SJSA1 (cell line): Measurements from ENCODE around the gene DSCAM. TPM values are rescaled to one million over a fixed set of nuclear protein-coding genes. Genes with fewer than 3 reads are reported as not detected.

Source experiments
- DNase-seq, 2 experiments: peaks; one replicate each; pipeline ENCODE4 v3.0.0-alpha.2; 2015 to 2020; ENCODE audit warnings: low spot score in 2 of 2, low read depth in 1 of 2
- H3K27ac ChIP-seq: fragments of 250-450 bp; sonication (Bioruptor Pico); 2 replicates; pipeline ENCODE4 v1.5.1; 2020; ENCODE audit warnings: mild to moderate bottlenecking, moderate library complexity
- H3K27me3 ChIP-seq: fragments of 250-450 bp; sonication (Bioruptor Pico); replicated peaks from 2 replicates; pipeline ENCODE4 v1.5.1; 2020; ENCODE audit warnings: mild to moderate bottlenecking, moderate library complexity
- H3K36me3 ChIP-seq: fragments of 250-450 bp; sonication (Bioruptor Pico); 2 replicates; pipeline ENCODE4 v1.5.1; 2020; ENCODE audit warnings: mild to moderate bottlenecking
- H3K4me1 ChIP-seq: fragments of 250-450 bp; sonication (Bioruptor Pico); replicated peaks from 2 replicates; pipeline ENCODE4 v1.6.1; 2021; ENCODE audit warnings: mild to moderate bottlenecking
- H3K4me3 ChIP-seq: fragments of 250-450 bp; sonication (Bioruptor Pico); 2 replicates; pipeline ENCODE4 v1.5.1; 2020; ENCODE audit warnings: mild to moderate bottlenecking
- H3K9me3 ChIP-seq: fragments of 250-450 bp; sonication (Bioruptor Pico); replicated peaks from 2 replicates; pipeline ENCODE4 v1.5.1; 2020; ENCODE audit warnings: mild to moderate bottlenecking
- total RNA-seq: library from RNA; depleted of rRNA; stranded (reverse); fragments of >200 nt; shearing (Covaris generic); gene quantifications from 2 replicates; pipeline ENCODE4 v1.2.3, GENCODE V29; 2014

Gene DSCAM
- total RNA-seq, 1 experiment from 2014 or later: not detected

GRCh38 chr21:40732253-40733023 is 114.5 kb downstream of the DSCAM start:
- Histone ChIP-seq H3K27me3 (no peaks in the 10 kb centered on the region), H3K4me1 (no peaks in the 10 kb centered on the region), H3K36me3 (no peaks in the 10 kb centered on the region), H3K27ac (no peak overlapping the region), H3K9me3 (peaks cover 6% of the 10 kb centered on the region; the same call in 1 of the 2 replicates), H3K4me3 (no peak overlapping the region)
- no peak for DNase-seq

GRCh38 chr21:40731206-40731605 is 115.8 kb downstream of the DSCAM start:
- H3K9me3 ChIP-seq: peaks cover 6% of the 10 kb centered on the region; the same call in 1 of the 2 replicates
- no peaks in the 10 kb centered on the region for H3K36me3 ChIP-seq
- no peaks in the 10 kb centered on the region for H3K4me1 ChIP-seq
- no peak overlapping the region for H3K4me3 ChIP-seq
- H3K27ac ChIP-seq: no peak overlapping the region
- DNase-seq: no peak
- no peaks in the 10 kb centered on the region for H3K27me3 ChIP-seq

GRCh38 chr21:40730426-40730800 is 116.5 kb downstream of the DSCAM start:
- Histone ChIP-seq H3K27me3 (no peaks in the 10 kb centered on the region), H3K27ac (no peak overlapping the region), H3K36me3 (no peaks in the 10 kb centered on the region), H3K4me1 (no peaks in the 10 kb centered on the region), H3K9me3 (peaks cover 6% of the 10 kb centered on the region; the same call in 1 of the 2 replicates), H3K4me3 (no peak overlapping the region)
- no peak for DNase-seq

GRCh38 chr21:40729761-40730425 is 117.1 kb downstream of the DSCAM start:
- Histone ChIP-seq H3K27me3 (no peaks in the 10 kb centered on the region), H3K9me3 (peaks cover 6% of the 10 kb centered on the region; the same call in 1 of the 2 replicates), H3K4me3 (no peak overlapping the region), H3K27ac (no peak overlapping the region), H3K4me1 (no peaks in the 10 kb centered on the region), H3K36me3 (no peaks in the 10 kb centered on the region)
- no peak for DNase-seq

- no peaks in the 10 kb centered on the region for H3K4me1 ChIP-seq
- no peak overlapping the region for H3K27ac ChIP-seq
- DNase-seq: no peak
- no peaks in the 10 kb centered on the region for H3K27me3 ChIP-seq
- H3K4me3 ChIP-seq: no peak overlapping the region
- H3K9me3 ChIP-seq: peaks cover 3% of the 10 kb centered on the region; the same call in 1 of the 2 replicates
- H3K36me3 ChIP-seq: no peaks in the 10 kb centered on the region
Measured at GRCh38 chr21:40723966-40724365, 123.0 kb downstream of the DSCAM start.

- H3K27ac ChIP-seq: no peak overlapping the region
- H3K27me3 ChIP-seq: no peaks in the 10 kb centered on the region
- DNase-seq: no peak
- H3K4me3 ChIP-seq: no peak overlapping the region
- peaks cover 3% of the 10 kb centered on the region; the same call in 1 of the 2 replicates for H3K9me3 ChIP-seq
- H3K36me3 ChIP-seq: no peaks in the 10 kb centered on the region
- H3K4me1 ChIP-seq: no peaks in the 10 kb centered on the region
Measured at GRCh38 chr21:40723317-40723716, 123.6 kb downstream of the DSCAM start.

GRCh38 chr21:40719615-40720014 is 127.3 kb downstream of the DSCAM start:
- Histone ChIP-seq H3K4me1 (no peaks in the 10 kb centered on the region), H3K27ac (no peak overlapping the region), H3K9me3 (peaks cover 3% of the 10 kb centered on the region; the same call in 1 of the 2 replicates), H3K36me3 (no peaks in the 10 kb centered on the region), H3K4me3 (no peak overlapping the region), H3K27me3 (no peaks in the 10 kb centered on the region)
- no peak for DNase-seq

GRCh38 chr21:40717028-40717427 is 129.9 kb downstream of the DSCAM start:
- DNase-seq: no peak
- Histone ChIP-seq H3K9me3 (peaks cover 6% of the 10 kb centered on the region; the same call in 1 of the 2 replicates), H3K4me1 (no peaks in the 10 kb centered on the region), H3K4me3 (no peak overlapping the region), H3K27me3 (no peaks in the 10 kb centered on the region), H3K27ac (no peak overlapping the region), H3K36me3 (no peaks in the 10 kb centered on the region)

GRCh38 chr21:40714536-40714935 is 132.4 kb downstream of the DSCAM start:
- no peak overlapping the region for H3K27ac ChIP-seq
- no peaks in the 10 kb centered on the region for H3K4me1 ChIP-seq
- no peaks in the 10 kb centered on the region for H3K27me3 ChIP-seq
- no peak overlapping the region for H3K4me3 ChIP-seq
- H3K9me3 ChIP-seq: peaks cover 6% of the 10 kb centered on the region; the same call in 1 of the 2 replicates
- no peaks in the 10 kb centered on the region for H3K36me3 ChIP-seq
- DNase-seq: no peak

- H3K27me3 ChIP-seq: no peaks in the 10 kb centered on the region
- H3K27ac ChIP-seq: no peak overlapping the region
- H3K4me1 ChIP-seq: no peaks in the 10 kb centered on the region
- H3K36me3 ChIP-seq: no peaks in the 10 kb centered on the region
- no peak overlapping the region for H3K4me3 ChIP-seq
- peaks cover 4% of the 10 kb centered on the region; the same call in 1 of the 2 replicates for H3K9me3 ChIP-seq
- no peak for DNase-seq
Measured at GRCh38 chr21:40707656-40708244, 139.2 kb downstream of the DSCAM start.

- no peaks in the 10 kb centered on the region for H3K4me1 ChIP-seq
- peaks cover 4% of the 10 kb centered on the region; the same call in 1 of the 2 replicates for H3K9me3 ChIP-seq
- no peaks in the 10 kb centered on the region for H3K27me3 ChIP-seq
- no peak overlapping the region for H3K27ac ChIP-seq
- no peaks in the 10 kb centered on the region for H3K36me3 ChIP-seq
- no peak for DNase-seq
- no peak overlapping the region for H3K4me3 ChIP-seq
Measured at GRCh38 chr21:40706806-40707655, 139.9 kb downstream of the DSCAM start.

- DNase-seq: no peak
- H3K27me3 ChIP-seq: no peaks in the 10 kb centered on the region
- H3K9me3 ChIP-seq: peaks cover 4% of the 10 kb centered on the region; the same call in 1 of the 2 replicates
- no peak overlapping the region for H3K27ac ChIP-seq
- H3K36me3 ChIP-seq: no peaks in the 10 kb centered on the region
- H3K4me3 ChIP-seq: no peak overlapping the region
- no peaks in the 10 kb centered on the region for H3K4me1 ChIP-seq
Measured at GRCh38 chr21:40706176-40706575, 140.8 kb downstream of the DSCAM start.

GRCh38 chr21:40704141-40704540 is 142.8 kb downstream of the DSCAM start:
- Histone ChIP-seq H3K4me3 (no peak overlapping the region), H3K27ac (no peak overlapping the region), H3K9me3 (0 out of 2 replicates have a peak, but pooled peaks cover 4% of the 10 kb centered on the region), H3K27me3 (no peaks in the 10 kb centered on the region), H3K36me3 (no peaks in the 10 kb centered on the region), H3K4me1 (no peaks in the 10 kb centered on the region)
- DNase-seq: no peak
